PFSK-1 (cell line): ENCODE data around the gene TDG.

Source experiments
- POLR2AphosphoS5 ChIP-seq: IDR thresholded peaks from 2 replicates; pipeline ENCODE4 v1.6.1; 2012; ENCODE audit warnings: low read depth, mild to moderate bottlenecking, control low read depth, low read length, moderate library complexity
- TAF1 ChIP-seq: IDR thresholded peaks from 2 replicates; pipeline ENCODE4 v1.6.1; 2012; ENCODE audit warnings: low read length, control low read depth, borderline replicate concordance; ENCODE audit not compliant: insufficient read depth

DNA sequence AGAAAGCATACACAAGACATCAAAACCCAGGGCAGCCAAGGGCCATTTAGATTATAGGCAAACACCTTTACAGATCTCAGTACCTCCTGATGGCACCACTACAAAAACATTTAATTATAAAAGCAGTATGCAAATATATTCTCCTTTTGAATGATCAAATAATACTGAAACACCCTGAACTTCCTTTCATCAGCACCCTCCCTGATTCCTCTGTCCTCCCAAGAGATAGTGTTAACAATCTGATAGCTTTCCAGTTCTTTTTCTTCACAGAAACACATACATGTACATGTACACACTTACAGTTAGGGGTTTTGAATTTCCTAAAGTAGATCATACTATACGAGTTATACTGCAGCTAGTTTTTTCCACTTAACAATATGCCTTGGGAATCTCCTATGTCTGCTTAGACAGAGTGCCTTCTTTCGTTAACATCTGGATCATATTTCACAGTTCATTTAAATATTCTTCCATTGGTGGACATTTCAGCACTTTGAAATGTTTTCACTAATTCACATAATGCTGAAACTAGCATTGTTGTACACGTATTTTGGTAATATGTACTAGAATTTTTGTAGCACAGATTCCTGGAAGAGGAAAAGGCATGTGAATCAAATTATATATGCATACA lies 35.2 kb downstream of the TDG start:
- TF ChIP-seq POLR2AphosphoS5 (no peak), TAF1 (no peak)
